Measurements from ENCODE around the gene ELOVL4.

GRCh38 chr6:79984261-79984660 lies 36.9 kb upstream of the ELOVL4 start:
- no peak for TF ChIP-seq POLR2A (IDR thresholded peaks at IDR 0.05)
- no peak for TF ChIP-seq CTCF (IDR thresholded peaks at IDR 0.05)
- no peak for TF ChIP-seq POLR2AphosphoS5 (IDR thresholded peaks at IDR 0.05)

Data from stomach (tissue), 4 donors.